Cerebellar nuclear complex (tissue), 1 donor: ENCODE data around the gene PLPP3.

Source experiments
- DNase-seq, 2 experiments: peaks; one replicate each; lab custom pipeline; 2025; lab: John Stamatoyannopoulos, UW

Gene PLPP3

GRCh38 chr1:56547473-56547872 is 31.9 kb downstream of the PLPP3 start:
- no peak for DNase-seq

DNA sequence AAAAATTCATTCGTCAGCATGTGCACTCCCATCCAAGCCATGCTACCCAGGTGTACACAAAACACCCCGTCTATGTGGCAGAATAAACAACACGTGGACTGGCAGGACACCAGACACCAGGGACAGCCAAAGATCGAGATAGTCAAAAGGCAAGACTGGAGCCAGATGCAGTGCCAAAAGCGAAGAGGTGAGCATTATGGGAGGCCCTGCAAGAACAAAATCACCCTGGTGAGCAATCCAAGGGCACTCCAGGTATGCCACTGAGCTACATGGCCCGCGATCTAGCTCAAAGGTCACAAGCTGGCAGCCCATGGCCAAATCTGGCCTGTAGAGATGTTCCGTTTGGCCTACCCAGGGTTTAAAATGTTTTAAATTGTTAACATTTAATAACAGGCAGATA is 33.7 kb downstream of the PLPP3 start:
- no peak for DNase-seq

- no peak for DNase-seq
Observed at GRCh38 chr1:56543783-56544612, 35.4 kb downstream of the PLPP3 start.

DNA sequence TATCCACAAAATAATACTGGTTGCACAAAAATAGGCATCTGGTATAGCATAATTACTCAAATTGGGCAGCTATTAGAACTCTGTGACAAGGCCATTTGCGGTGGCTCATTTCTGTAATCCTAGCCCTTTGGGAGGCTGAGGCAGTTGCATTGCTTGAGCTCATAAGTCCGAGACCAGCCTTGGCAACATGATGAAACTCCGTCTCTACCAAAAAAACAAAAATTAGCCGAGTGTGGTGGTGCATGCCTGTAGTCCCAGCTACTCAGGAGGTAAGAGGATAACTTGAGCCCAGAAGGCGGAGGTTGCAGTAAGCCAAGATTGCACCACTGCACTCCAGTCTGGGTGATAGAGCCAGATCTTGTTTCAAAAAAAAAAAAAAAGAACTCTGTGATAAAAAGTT is 36.7 kb downstream of the PLPP3 start:
- no peak for DNase-seq

GRCh38 chr1:56541408-56541807 is 38.0 kb downstream of the PLPP3 start:
- no peak for DNase-seq

- DNase-seq, result no peak
Observed at GRCh38 chr1:56540467-56540866, 38.9 kb downstream of the PLPP3 start.

DNA sequence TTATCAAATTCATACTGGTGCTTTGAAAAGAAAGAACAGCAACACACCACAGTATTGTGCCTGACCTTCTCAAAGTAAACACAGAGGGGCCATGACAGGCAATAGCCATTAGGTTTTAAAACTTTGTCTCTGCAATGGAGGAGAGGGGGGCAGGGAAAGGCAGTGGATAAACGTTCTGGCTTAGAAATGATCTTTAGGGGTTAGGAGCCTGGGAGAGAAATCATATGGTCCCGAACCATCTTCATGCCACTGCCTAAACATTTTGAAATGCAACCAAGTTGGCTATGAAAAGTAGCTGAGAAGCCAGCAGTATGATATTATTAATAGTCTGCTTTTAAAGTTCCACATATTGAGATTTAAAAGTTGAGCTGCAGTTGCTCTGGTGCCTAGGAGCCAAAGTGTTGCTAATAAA is 39.8 kb downstream of the PLPP3 start:
- no peak for DNase-seq

- no peak for DNase-seq
Observed at GRCh38 chr1:56538532-56538931, 40.8 kb downstream of the PLPP3 start.

- DNase-seq, result no peak
Observed at GRCh38 chr1:56537660-56538059, 41.7 kb downstream of the PLPP3 start.

DNA sequence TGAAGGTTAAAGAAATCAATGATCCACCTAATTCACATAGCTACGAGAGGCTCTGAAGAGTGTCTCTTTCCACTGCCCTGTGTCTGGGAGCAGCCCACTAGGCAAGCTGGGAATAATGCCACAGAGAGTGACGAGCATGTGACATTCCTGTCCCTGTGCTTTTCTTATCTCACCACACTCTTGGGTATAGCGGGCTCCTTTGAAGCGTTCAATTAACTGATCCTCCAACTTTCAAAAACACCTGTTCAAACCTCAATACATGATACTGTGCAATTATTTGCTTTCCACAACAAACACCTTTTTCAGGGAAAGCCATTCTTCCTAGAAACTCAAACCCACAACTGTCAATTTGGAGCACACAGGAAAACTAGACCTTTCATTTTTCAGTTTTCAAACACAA is 43.4 kb downstream of the PLPP3 start:
- DNase-seq, result no peak

DNA sequence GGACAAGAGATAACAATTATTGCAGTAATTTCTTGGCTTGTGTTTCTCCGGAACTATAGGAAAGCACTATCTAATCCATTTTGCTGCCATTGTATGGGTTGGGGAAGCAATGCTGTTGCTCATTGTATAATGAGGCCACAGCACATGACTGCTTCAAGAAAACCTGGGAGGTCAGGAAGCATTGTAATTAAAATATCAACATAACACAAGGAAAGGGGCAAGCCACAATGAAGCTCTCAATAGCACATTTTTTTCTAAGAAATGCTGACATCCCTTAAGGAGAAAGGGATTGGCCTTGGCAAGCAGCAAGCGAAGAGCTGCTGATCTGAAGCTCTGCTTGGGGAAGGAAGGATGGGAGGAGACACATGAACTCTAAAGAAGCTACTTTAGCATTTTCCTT is 44.0 kb downstream of the PLPP3 start:
- no peak for DNase-seq

- DNase-seq, result no peak
Observed at GRCh38 chr1:56534130-56534651, 45.2 kb downstream of the PLPP3 start.

GRCh38 chr1:56533621-56534020 is 45.7 kb downstream of the PLPP3 start:
- no peak for DNase-seq

DNA sequence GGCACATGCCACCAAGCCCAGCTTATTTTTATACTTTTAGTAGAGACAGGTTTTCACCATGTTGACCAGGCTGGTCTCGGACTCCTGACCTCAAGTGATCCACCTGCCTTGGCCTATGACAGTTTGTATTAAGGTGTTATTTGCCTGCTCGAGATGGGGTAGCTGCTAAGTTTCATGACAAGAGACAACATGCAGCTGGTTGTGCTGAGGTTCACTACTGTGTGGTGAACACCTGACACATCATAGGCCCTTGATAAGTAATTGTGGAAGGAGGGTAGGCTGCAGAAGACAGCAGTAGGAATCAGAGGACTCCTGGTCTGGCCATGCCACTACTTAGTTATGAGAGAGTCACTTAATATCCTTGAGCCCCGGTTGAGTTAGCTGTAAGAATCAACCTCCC is 46.2 kb downstream of the PLPP3 start:
- no peak for DNase-seq

GRCh38 chr1:56532350-56532683 is 47.0 kb downstream of the PLPP3 start:
- no peak for DNase-seq

- no peak for DNase-seq
Observed at GRCh38 chr1:56531624-56532349, 47.6 kb downstream of the PLPP3 start.

DNA sequence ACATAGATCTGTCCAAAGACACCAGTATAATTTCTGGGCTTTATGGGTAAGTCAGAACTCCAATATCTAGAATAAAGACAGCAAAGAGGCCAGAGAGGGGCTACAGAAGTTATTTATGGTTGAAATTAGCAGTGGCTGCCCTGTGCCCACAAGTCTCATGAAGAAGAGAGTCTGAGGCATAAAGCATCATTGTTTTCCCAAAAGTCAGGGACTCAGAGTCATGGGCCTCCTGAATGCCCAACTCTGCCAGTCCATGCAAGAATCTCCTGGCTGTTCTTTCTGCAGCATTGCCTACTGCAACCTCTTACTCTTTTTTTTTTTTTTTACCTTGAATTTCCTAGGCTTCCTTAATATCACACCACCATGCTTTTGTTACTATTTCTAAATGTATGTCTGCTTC is 49.6 kb downstream of the PLPP3 start:
- DNase-seq, result no peak

DNA sequence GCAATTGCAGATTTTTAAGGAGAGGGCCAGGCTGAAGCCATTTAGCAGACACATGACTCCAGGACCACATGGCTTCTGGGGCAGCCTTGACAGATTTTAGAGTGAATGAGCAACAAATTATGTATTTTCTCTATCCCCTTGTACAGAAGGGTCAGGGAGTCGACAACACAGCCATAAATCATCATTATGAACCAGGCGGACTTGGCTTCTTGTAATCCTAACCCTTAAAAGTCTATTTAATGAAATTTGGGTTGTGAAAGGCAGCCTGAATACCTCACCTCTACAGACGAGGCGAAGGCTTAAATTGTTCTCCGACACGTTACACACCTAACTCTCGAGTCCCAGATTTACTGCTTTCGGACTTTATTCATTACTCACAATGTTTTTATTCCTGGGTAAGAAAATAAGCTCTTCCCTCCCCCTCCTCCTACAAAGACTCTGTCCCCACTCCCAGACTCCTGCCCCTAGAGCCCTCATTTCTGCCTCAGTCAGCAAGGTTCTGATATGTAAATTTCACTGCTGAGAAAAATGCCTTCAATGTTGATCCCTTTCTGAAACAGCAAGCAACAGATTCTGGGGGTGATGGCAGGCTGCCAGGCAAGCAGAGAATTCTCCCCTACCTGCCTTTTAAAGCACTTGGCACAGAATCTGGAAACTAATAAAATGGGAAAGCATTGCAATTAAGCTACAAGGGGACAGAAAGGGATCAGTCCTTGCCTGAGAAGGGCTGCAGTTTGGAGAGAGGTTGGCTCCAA is 51.6 kb downstream of the PLPP3 start:
- DNase-seq, result no peak

DNA sequence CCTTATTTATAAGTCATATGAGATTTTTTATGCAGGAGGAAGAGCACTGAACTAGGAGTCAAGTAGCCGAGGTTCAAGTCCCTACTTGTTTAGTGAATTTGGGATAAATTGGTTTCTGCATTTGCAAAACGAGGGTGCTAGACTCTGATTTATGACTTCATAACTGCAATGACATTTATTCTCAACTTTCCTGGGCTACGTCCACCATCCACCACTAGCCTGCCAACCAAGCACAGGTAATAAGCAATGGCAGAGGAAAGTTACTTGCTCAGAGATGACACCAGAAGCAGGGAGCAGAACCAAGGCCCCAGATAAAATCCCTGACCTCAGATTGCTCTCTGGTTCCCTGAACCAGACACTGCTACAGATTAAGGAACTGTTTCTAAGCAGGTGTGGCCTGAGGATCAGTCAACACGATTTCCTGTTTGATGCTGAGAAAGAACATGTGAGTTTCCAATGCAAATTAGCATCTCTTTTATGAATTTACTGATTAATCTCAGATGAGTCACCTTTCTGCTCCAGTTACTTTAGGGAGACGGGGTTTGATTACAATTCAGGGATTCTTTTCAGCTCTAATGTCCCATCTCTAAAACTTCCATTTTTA is 52.7 kb downstream of the PLPP3 start:
- DNase-seq, result no peak

GRCh38 chr1:56525489-56526041 is 53.8 kb downstream of the PLPP3 start:
- no peak for DNase-seq

DNA sequence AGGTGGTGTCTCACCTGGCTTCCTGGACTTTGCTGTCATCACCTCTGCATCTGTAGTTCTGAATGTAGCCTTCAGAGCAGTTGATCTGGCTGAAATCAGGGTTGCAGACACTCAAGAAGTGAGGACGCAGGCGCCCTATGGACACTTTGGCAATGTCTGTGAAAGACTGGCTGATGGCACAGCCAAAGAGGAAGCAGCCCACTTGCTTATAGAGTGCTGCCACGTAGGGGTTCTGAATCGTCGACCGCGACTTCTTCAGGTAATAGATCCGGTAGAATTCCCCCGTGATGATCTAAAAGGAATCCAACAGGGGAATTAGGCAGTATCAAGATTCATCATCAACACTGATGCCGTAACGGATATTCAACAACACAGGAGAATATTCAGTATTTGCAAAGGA is 55.1 kb downstream of the PLPP3 start:
- no peak for DNase-seq

- no peak for DNase-seq
Observed at GRCh38 chr1:56522680-56523079, 56.7 kb downstream of the PLPP3 start.
